Gastrocnemius medialis (tissue), 4 donors: ENCODE data around the gene LEKR1. TPM values are rescaled to one million over a fixed set of nuclear protein-coding genes. Genes with fewer than 3 reads are reported as not detected.
"Not testable (repeated sequence)": the region's sequence is repeated elsewhere in the genome, so short reads cannot be mapped to it uniquely, and the experiment has no call there.

Experiments used
- ATAC-seq, 2 donors: fragments of 150-250 bp; one replicate each; pipeline ENCODE4 v1.9.1; 2016
- DNase-seq, 2 donors: peaks; one replicate each; pipeline ENCODE4 v3.0.0-alpha.2; 2019
- H3K27ac ChIP-seq, 4 donors: fragments of 200-600 bp; sonication (generic); 1 replicate in 1 of 4; 2 replicates in 3 of 4; pipeline ENCODE4 v1.5.1; 2016 to 2018; ENCODE audit warnings: mild to moderate bottlenecking in 2 of 4, moderate library complexity in 1 of 4
- H3K27me3 ChIP-seq, 3 donors: fragments of 200-600 bp; sonication (generic) in 2 of 3; 1 replicate in 1 of 3; 2 replicates in 2 of 3; pipeline versions ENCODE4 v1.5.1 to v1.6.0; 2016 to 2019; ENCODE audit warnings: mild to moderate bottlenecking in 1 of 3, moderate library complexity in 1 of 3
- H3K36me3 ChIP-seq, 2 donors: fragments of 200-600 bp; sonication (generic) in 1 of 2; one replicate each; pipeline ENCODE4 v1.5.1; 2017 to 2018
- H3K4me1 ChIP-seq, 2 donors: fragments of 200-600 bp; sonication (generic) in 1 of 2; one replicate each; pipeline ENCODE4 v1.5.1; 2016 to 2017; ENCODE audit warnings: mild to moderate bottlenecking in 2 of 2
- H3K4me3 ChIP-seq, 4 donors: fragments of 200-600 bp; sonication (generic) in 3 of 4; 1 replicate in 1 of 4; 2 replicates in 3 of 4; pipeline ENCODE4 v1.5.1; 2016 to 2019; ENCODE audit warnings: mild to moderate bottlenecking in 2 of 4
- H3K9me3 ChIP-seq, 3 donors: fragments of 200-600 bp; sonication (generic) in 2 of 3; 1 replicate in 1 of 3; 2 replicates in 2 of 3; pipeline ENCODE4 v1.5.1; 2016 to 2019
- CTCF ChIP-seq, 5 experiments: fragments of 450-650 bp in 3 of 5; fragments of 200-600 bp in 2 of 5; sonication (generic) in 2 of 5; IDR thresholded peaks in 4 of 5; conservative IDR thresholded peaks in 1 of 5; 1 replicate in 4 of 5; 2 replicates in 1 of 5; pipeline ENCODE4 v1.5.1; 2016 to 2019; ENCODE audit warnings: antibody characterized with exemption in 5 of 5, mild to moderate bottlenecking in 3 of 5, moderate library complexity in 3 of 5
- POLR2A ChIP-seq, 2 donors: fragments of 450-650 bp; IDR thresholded peaks; one replicate each; pipeline ENCODE4 v1.6.1; 2017; ENCODE audit warnings: antibody characterized with exemption in 2 of 2, mild to moderate bottlenecking in 2 of 2, moderate library complexity in 2 of 2
- in situ Hi-C, 4 donors: fragments of 200-750 bp; cut with MboI; loops; one replicate each; pipeline versions ENCODE4 v1.15.0 to v1.8.0; 2017; ENCODE audit warnings: low sequenced_read_pairs in 4 of 4
- intact Hi-C: fragments of 100-400 bp; cut with DNase I; formaldehyde crosslinking; loops from one replicate; pipeline ENCODE4 v1.15.1; 2023; ENCODE audit warnings: low total_unique reads
- total RNA-seq, 4 donors: library from RNA; depleted of rRNA; stranded (reverse); fragments of >200 nt; gene quantifications; one replicate each; pipeline versions ENCODE4 v1.1.0 to v1.2.3, GENCODE V29; 2016

The LEKR1 gene
- total RNA-seq, 4 donors from 2014 or later: 0.20 to 0.56 TPM; not detected in 2

GRCh38 chr3:156902916-156903315 lies 76.8 kb downstream of the LEKR1 start:
- intact Hi-C loops: no loop called here
- in situ Hi-C loops: no loop called here
- no peak overlapping the region for H3K27ac ChIP-seq
- no peaks in the 10 kb centered on the region for H3K27me3 ChIP-seq
- no peak for ATAC-seq
- no peaks in the 10 kb centered on the region for H3K9me3 ChIP-seq
- no peak for TF ChIP-seq CTCF (IDR thresholded peaks at IDR 0.05 in 4 of 5, conservative IDR thresholded peaks at IDR 0.05 in 1 of 5)
- no peak for DNase-seq
- H3K4me3 ChIP-seq: no peak overlapping the region
- H3K4me1 ChIP-seq: no peaks in the 10 kb centered on the region
- no peaks in the 10 kb centered on the region for H3K36me3 ChIP-seq

GRCh38 chr3:156906275-156906674 lies 80.1 kb downstream of the LEKR1 start:
- DNase-seq: no peak
- no peaks in the 10 kb centered on the region for H3K4me1 ChIP-seq
- no peak for ATAC-seq
- no peaks in the 10 kb centered on the region for H3K9me3 ChIP-seq
- intact Hi-C loops: no loop called here
- in situ Hi-C loops: no loop called here
- no peak overlapping the region for H3K4me3 ChIP-seq
- TF ChIP-seq CTCF (IDR thresholded peaks at IDR 0.05 in 4 of 5, conservative IDR thresholded peaks at IDR 0.05 in 1 of 5): no peak
- no peak for TF ChIP-seq POLR2A (IDR thresholded peaks at IDR 0.05)
- H3K27me3 ChIP-seq: no peaks in the 10 kb centered on the region
- H3K36me3 ChIP-seq: no peaks in the 10 kb centered on the region
- no peak overlapping the region for H3K27ac ChIP-seq

DNA sequence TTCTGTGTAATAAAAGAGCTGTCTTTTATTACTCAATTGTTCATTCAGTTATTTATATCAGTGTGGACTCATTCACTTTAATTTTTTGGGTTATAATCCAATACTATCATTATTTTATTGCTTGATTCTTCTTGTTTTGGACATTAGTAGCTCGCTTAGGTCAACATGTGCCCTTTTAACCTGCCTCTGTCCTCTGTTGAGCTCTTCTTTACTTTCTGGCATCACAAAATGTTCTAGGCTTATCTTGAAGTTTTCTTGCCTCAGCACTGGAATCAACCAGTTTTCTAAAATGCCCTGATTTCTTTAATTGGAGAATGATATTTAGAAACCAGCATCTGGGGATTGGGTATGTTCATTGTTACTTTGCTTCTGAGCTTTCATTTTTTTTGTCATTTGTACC lies 82.2 kb downstream of the LEKR1 start:
- TF ChIP-seq CTCF (IDR thresholded peaks at IDR 0.05 in 4 of 5, conservative IDR thresholded peaks at IDR 0.05 in 1 of 5) (no peak), POLR2A (IDR thresholded peaks at IDR 0.05) (no peak)
- in situ Hi-C loops (no loop called here), intact Hi-C loops (no loop called here)
- H3K4me3 ChIP-seq: no peak overlapping the region
- H3K27ac ChIP-seq: no peak overlapping the region
- H3K9me3 ChIP-seq: no peaks in the 10 kb centered on the region
- no peaks in the 10 kb centered on the region for H3K4me1 ChIP-seq
- no peaks in the 10 kb centered on the region for H3K27me3 ChIP-seq
- ATAC-seq: peak in 1 of 2 donors; percentile 30
- no peak for DNase-seq
- H3K36me3 ChIP-seq: no peaks in the 10 kb centered on the region

GRCh38 chr3:156910022-156910421 lies 83.9 kb downstream of the LEKR1 start:
- Histone ChIP-seq H3K4me1 (no peaks in the 10 kb centered on the region), H3K4me3 (no peak overlapping the region), H3K9me3 (no peaks in the 10 kb centered on the region), H3K36me3 (no peaks in the 10 kb centered on the region), H3K27ac (no peak overlapping the region), H3K27me3 (no peaks in the 10 kb centered on the region)
- intact Hi-C loops: no loop called here
- DNase-seq (no peak), ATAC-seq (no peak)
- in situ Hi-C loops: no loop called here
- no peak for TF ChIP-seq POLR2A (IDR thresholded peaks at IDR 0.05)
- TF ChIP-seq CTCF (IDR thresholded peaks at IDR 0.05 in 4 of 5, conservative IDR thresholded peaks at IDR 0.05 in 1 of 5): no peak

GRCh38 chr3:156910831-156911230 lies 84.7 kb downstream of the LEKR1 start:
- in situ Hi-C loops, ATAC-seq, H3K36me3 ChIP-seq, H3K9me3 ChIP-seq, H3K27me3 ChIP-seq, intact Hi-C loops, DNase-seq, H3K4me1 ChIP-seq, H3K4me3 ChIP-seq, H3K27ac ChIP-seq: not testable (repeated sequence)

- ATAC-seq, H3K27me3 ChIP-seq, H3K9me3 ChIP-seq, in situ Hi-C loops, H3K4me1 ChIP-seq, H3K27ac ChIP-seq, intact Hi-C loops, DNase-seq, H3K36me3 ChIP-seq, H3K4me3 ChIP-seq: not testable (repeated sequence)
Measured at GRCh38 chr3:156914300-156914699, 88.1 kb downstream of the LEKR1 start.
